Endothelial cell of umbilical vein (primary cell): Measurements from ENCODE around the gene NT5DC4. TPM values are rescaled to one million over a fixed set of nuclear protein-coding genes. Genes with fewer than 3 reads are reported as not detected.

Source experiments
- BruUV-seq: library from RNA; stranded (reverse); fragments of 400-500 nt; replicated peaks from 2 replicates; lab custom pipeline; 2021; lab: Mats Ljungman, UMichigan
- CTCF ChIA-PET: fragments of 300-600, 350-600 bp; sonication (Branson Sonifier 250); formaldehyde crosslinking; loops from one replicate; lab custom pipeline; 2021; ENCODE audit warnings: antibody characterized with exemption, inconsistent platforms; lab: Charles Lee
- POLR2A ChIA-PET: fragments of 300-600, 350-600 bp; sonication (Branson Sonifier 250); formaldehyde crosslinking; loops from one replicate; lab custom pipeline; 2021; ENCODE audit warnings: antibody characterized with exemption, inconsistent platforms; lab: Charles Lee
- DNase-seq: peaks from one replicate; pipeline ENCODE4 v3.0.0-alpha.2; 2011; ENCODE audit warnings: low read depth, low spot score
- FAIRE-seq: peaks from 2 replicates; lab custom pipeline; 2011; peaks lifted over from hg19 to GRCh38; lab: Jason Lieb, UNC
- H2AFZ ChIP-seq: 2 replicates; pipeline ENCODE4 v1.6.0; 2012; ENCODE audit warnings: low read depth, low read length, control low read depth, inconsistent platforms
- H3K27ac ChIP-seq: 2 replicates; pipeline ENCODE4 v1.5.1; 2011; ENCODE audit warnings: low read depth, mild to moderate bottlenecking, control low read depth, low read length, moderate library complexity; ENCODE audit not compliant: insufficient read depth
- H3K27me3 ChIP-seq, 2 experiments: 2 replicates each; pipeline versions ENCODE4 v1.6.0 to v1.6.1; 2011; ENCODE audit warnings: low read length in 2 of 2, mixed read lengths in 1 of 2; ENCODE audit not compliant: control insufficient read depth in 2 of 2, insufficient read depth in 2 of 2
- H3K36me3 ChIP-seq, 2 experiments: 2 replicates in 1 of 2; 3 replicates in 1 of 2; pipeline ENCODE4 v1.5.1; 2011; ENCODE audit warnings: low read length in 2 of 2, mild to moderate bottlenecking in 1 of 2, moderate library complexity in 1 of 2; ENCODE audit not compliant: control insufficient read depth in 2 of 2, insufficient read depth in 2 of 2; ENCODE audit errors: extremely low read depth in 1 of 2
- H3K4me1 ChIP-seq: 3 replicates; pipeline ENCODE4 v1.5.1; 2011; ENCODE audit warnings: mild to moderate bottlenecking, low read length; ENCODE audit not compliant: control insufficient read depth, insufficient read depth; ENCODE audit errors: extremely low read depth
- H3K4me2 ChIP-seq: 2 replicates; pipeline ENCODE4 v1.6.1; 2011; ENCODE audit warnings: low read length, control low read depth, mixed read lengths; ENCODE audit not compliant: insufficient read depth
- H3K4me3 ChIP-seq, 3 experiments: fragments of 200-600 bp in 1 of 3; sonication (generic), shearing (Covaris generic) in 1 of 3; replicated peaks in 1 of 3; 2 replicates each; pipeline ENCODE4 v1.5.1; 2011 to 2016; ENCODE audit warnings: control low read depth in 3 of 3, low read length in 3 of 3, mild to moderate bottlenecking in 2 of 3, inconsistent platforms in 1 of 3, low read depth in 1 of 3, moderate library complexity in 1 of 3; ENCODE audit not compliant: insufficient read depth in 1 of 3
- H3K79me2 ChIP-seq: 2 replicates; pipeline ENCODE4 v1.6.0; 2012; ENCODE audit warnings: low read length, inconsistent platforms; ENCODE audit not compliant: control insufficient read depth, insufficient read depth
- H3K9ac ChIP-seq: replicated peaks from 2 replicates; pipeline ENCODE3; 2011; ENCODE audit warnings: low read length, control low read depth; ENCODE audit not compliant: insufficient read depth; ENCODE audit errors: extremely low read depth
- H3K9me1 ChIP-seq: replicated peaks from 3 replicates; pipeline ENCODE4 v1.6.0; 2011; ENCODE audit warnings: mild to moderate bottlenecking, low read length; ENCODE audit not compliant: control insufficient read depth, insufficient read depth; ENCODE audit errors: extremely low read depth
- H3K9me3 ChIP-seq: replicated peaks from 2 replicates; pipeline ENCODE4 v1.5.1; 2012; ENCODE audit warnings: low read length, inconsistent platforms; ENCODE audit not compliant: control insufficient read depth, insufficient read depth
- H4K20me1 ChIP-seq: replicated peaks from 2 replicates; pipeline ENCODE3; 2011; ENCODE audit warnings: mild to moderate bottlenecking, low read length; ENCODE audit not compliant: control insufficient read depth, insufficient read depth; ENCODE audit errors: extremely low read depth
- CTCF ChIP-seq, 2 donors: IDR thresholded peaks; 1 replicate in 1 of 2; 2 replicates in 1 of 2; pipeline ENCODE4 v1.5.1; 2011; ENCODE audit warnings: low read length in 2 of 2, mild to moderate bottlenecking in 2 of 2, moderate library complexity in 2 of 2, control low read depth in 1 of 2, inconsistent platforms in 1 of 2, low read depth in 1 of 2; ENCODE audit not compliant: insufficient read depth in 1 of 2; ENCODE audit errors: extremely low read depth in 1 of 2
- EZH2 ChIP-seq: IDR thresholded peaks from 2 replicates; pipeline ENCODE4 v1.6.1; 2012; ENCODE audit warnings: borderline replicate concordance, low read depth, mild to moderate bottlenecking, moderate library complexity, low read length, inconsistent platforms; ENCODE audit not compliant: severe bottlenecking
- FOS ChIP-seq: IDR thresholded peaks from 2 replicates; pipeline ENCODE4 v1.6.1; 2011; ENCODE audit warnings: mild to moderate bottlenecking, low read length, moderate library complexity, borderline replicate concordance; ENCODE audit not compliant: insufficient read depth
- GATA2 ChIP-seq: IDR thresholded peaks from 2 replicates; pipeline ENCODE4 v1.7.0; 2011; ENCODE audit warnings: low read depth, mild to moderate bottlenecking, moderate library complexity, mixed read lengths, low read length; ENCODE audit not compliant: insufficient read length, insufficient read depth
- JUN ChIP-seq: IDR thresholded peaks from 2 replicates; pipeline ENCODE4 v1.6.1; 2011; ENCODE audit warnings: borderline replicate concordance, low read depth; ENCODE audit not compliant: insufficient read length, insufficient read depth
- MAX ChIP-seq: IDR thresholded peaks from 2 replicates; pipeline ENCODE4 v1.6.1; 2011; ENCODE audit not compliant: insufficient read depth, insufficient read length
- MYC ChIP-seq: IDR thresholded peaks from one replicate; pipeline ENCODE4 v1.6.1; 2011; ENCODE audit warnings: mild to moderate bottlenecking, low read depth, low read length
- POLR2A ChIP-seq: IDR thresholded peaks from 2 replicates; pipeline ENCODE4 v1.6.1; 2012; ENCODE audit warnings: low read depth, mild to moderate bottlenecking, control low read depth, low read length
- POLR2AphosphoS5 ChIP-seq: IDR thresholded peaks from 2 replicates; pipeline ENCODE4 v1.6.1; 2012; ENCODE audit warnings: low read depth, mild to moderate bottlenecking, control low read depth, low read length, moderate library complexity; ENCODE audit not compliant: insufficient read depth
- dilution Hi-C: fragments of 300-500 bp; cut with MboI; formaldehyde crosslinking; loops from one replicate; pipeline ENCODE4 v1.15.0; 2019; ENCODE audit warnings: low sequenced_read_pairs; ENCODE audit not compliant: extremely low pct_ligation_motif_present
- intact Hi-C: fragments of 100-400 bp; cut with micrococcal nuclease; formaldehyde crosslinking; loops from one replicate; pipeline ENCODE4 v1.10.0; 2022
- polyA plus RNA-seq, 4 experiments: library from polyadenylated mRNA; depleted of rRNA in 3 of 4; stranded (reverse) in 3 of 4; unstranded in 1 of 4; fragments of >200 nt; gene quantifications; 2 replicates each; pipeline versions ENCODE4 v1.2.1 to v1.2.3, GENCODE V29; 2011 to 2012; ENCODE audit warnings: missing spikeins in 1 of 4
- total RNA-seq: library from RNA; stranded (reverse); gene quantifications from 2 replicates; pipeline ENCODE4 v1.2.3, GENCODE V29; 2021

Gene NT5DC4
- total and polyA plus RNA-seq, 2 donors (not counting 3 experiments of a cell fraction or from before 2014, with no cell fraction given): not detected

- no TSS peak for BruUV-seq
- Histone ChIP-seq H3K4me1 (no peaks in the 10 kb centered on the region), H3K9ac (no peak overlapping the region), H3K27ac (no peak overlapping the region), H4K20me1 (no peaks in the 10 kb centered on the region), H3K79me2 (no peaks in the 10 kb centered on the region), H3K9me3 (no peaks in the 10 kb centered on the region), H2AFZ (no peak overlapping the region), H3K4me3 (no peak overlapping the region), H3K27me3 (no peaks in the 10 kb centered on the region), H3K9me1 (no peaks in the 10 kb centered on the region), H3K4me2 (no peak overlapping the region), H3K36me3 (no peaks in the 10 kb centered on the region)
- DNase-seq (no peak), FAIRE-seq (no peak)
- intact Hi-C loops (no loop called here), dilution Hi-C loops (loop anchor here (25.0 kb wide), 1 partner anchor 164 kb away; no protein-coding TSS in a partner anchor)
- ChIA-PET POLR2A (no interaction called here), CTCF (interaction anchor here (0.8 to 1.4 kb wide), 3 partner anchors 9 to 112 kb away, joined by 3 to 5 read pairs (median 5); partner anchors contain the start of gene IL1A)
- TF ChIP-seq MAX: no peak
Measured at GRCh38 chr2:112773556-112773955, 52.7 kb downstream of the NT5DC4 start.

- CTCF ChIA-PET: interaction anchor here (0.5 to 1.4 kb wide), 2 partner anchors 76 to 111 kb away, joined by 3 to 5 read pairs; no protein-coding TSS in a partner anchor
- dilution Hi-C loops: loop anchor here (25.0 kb wide), 1 partner anchor 163 kb away; no protein-coding TSS in a partner anchor
- FAIRE-seq: no peak
Measured at GRCh38 chr2:112774536-112775285, 53.9 kb downstream of the NT5DC4 start.

More at GRCh38 chr2:112774536-112775285, 53.9 kb downstream of the NT5DC4 start:
- BruUV-seq: no TSS peak
- Histone ChIP-seq H2AFZ (no peak overlapping the region), H3K9me1 (no peaks in the 10 kb centered on the region), H3K79me2 (no peaks in the 10 kb centered on the region), H3K4me2 (no peak overlapping the region), H3K9me3 (no peaks in the 10 kb centered on the region), H3K4me1 (no peaks in the 10 kb centered on the region), H4K20me1 (no peaks in the 10 kb centered on the region), H3K4me3 (no peak overlapping the region), H3K27me3 (no peaks in the 10 kb centered on the region), H3K9ac (no peak overlapping the region), H3K27ac (no peak overlapping the region), H3K36me3 (no peaks in the 10 kb centered on the region)
- TF ChIP-seq CTCF (IDR thresholded peaks at IDR 0.05; ENCODE audit: extremely low read depth in 1 of 2, insufficient read depth in 1 of 2, low read depth in 1 of 2, low read length in 2 of 2): no peak
- TF ChIP-seq POLR2AphosphoS5: no peak
- TF ChIP-seq EZH2: no peak
- no peak for TF ChIP-seq FOS
- no peak for TF ChIP-seq POLR2A
- TF ChIP-seq MAX: no peak
- no peak for TF ChIP-seq GATA2
- TF ChIP-seq MYC: no peak
- TF ChIP-seq JUN: no peak
- DNase-seq: no peak
- POLR2A ChIA-PET: no interaction called here
- intact Hi-C loops: no loop called here
